ENCODE data around the gene GNAS-AS1. TPM values are rescaled to one million over a fixed set of nuclear protein-coding genes. Genes with fewer than 3 reads are reported as not detected.

The GNAS-AS1 gene
- total RNA-seq, 1 experiment from 2014 or later: not detected

GRCh38 chr20:58795181-58795922, 55.4 kb downstream of the GNAS-AS1 start:
- DNase-seq (ENCODE audit: low spot score): no peak
- in situ Hi-C loops (cut with HindIII; ENCODE audit: low sequenced_read_pairs): no loop called here

GRCh38 chr20:58794510-58795180, 56.1 kb downstream of the GNAS-AS1 start:
- in situ Hi-C loops (cut with HindIII; ENCODE audit: low sequenced_read_pairs): no loop called here
- DNase-seq (ENCODE audit: low spot score): no peak

- in situ Hi-C loops (cut with HindIII; ENCODE audit: low sequenced_read_pairs): no loop called here
- DNase-seq (ENCODE audit: low spot score): no peak
Observed at GRCh38 chr20:58793512-58794420, 56.9 kb downstream of the GNAS-AS1 start.

- no peak for DNase-seq (ENCODE audit: low spot score)
- in situ Hi-C loops (cut with HindIII; ENCODE audit: low sequenced_read_pairs): no loop called here
Observed at GRCh38 chr20:58792426-58792825, 58.3 kb downstream of the GNAS-AS1 start.

GRCh38 chr20:58791286-58791685, 59.4 kb downstream of the GNAS-AS1 start:
- in situ Hi-C loops (cut with HindIII; ENCODE audit: low sequenced_read_pairs): no loop called here
- DNase-seq (ENCODE audit: low spot score): no peak

GRCh38 chr20:58790454-58790853, 60.2 kb downstream of the GNAS-AS1 start:
- in situ Hi-C loops (cut with HindIII; ENCODE audit: low sequenced_read_pairs): no loop called here
- DNase-seq (ENCODE audit: low spot score): peak; percentile 5

- no peak for DNase-seq (ENCODE audit: low spot score)
Observed at GRCh38 chr20:58788896-58789544, 61.7 kb downstream of the GNAS-AS1 start.

GRCh38 chr20:58787211-58788005, 63.3 kb downstream of the GNAS-AS1 start:
- DNase-seq (ENCODE audit: low spot score): no peak
- in situ Hi-C loops (cut with HindIII; ENCODE audit: low sequenced_read_pairs): no loop called here

More at GRCh38 chr20:58788896-58789544, 61.7 kb downstream of the GNAS-AS1 start:
- in situ Hi-C loops (cut with HindIII; ENCODE audit: low sequenced_read_pairs): no loop called here

- no peak for DNase-seq (ENCODE audit: low spot score)
- in situ Hi-C loops (cut with HindIII; ENCODE audit: low sequenced_read_pairs): no loop called here
Observed at GRCh38 chr20:58784321-58785074, 66.2 kb downstream of the GNAS-AS1 start.

- in situ Hi-C loops (cut with HindIII; ENCODE audit: low sequenced_read_pairs): no loop called here
- no peak for DNase-seq (ENCODE audit: low spot score)
Observed at GRCh38 chr20:58783511-58784011, 67.1 kb downstream of the GNAS-AS1 start.

GRCh38 chr20:58781138-58781537, 69.6 kb downstream of the GNAS-AS1 start:
- DNase-seq (ENCODE audit: low spot score): no peak
- in situ Hi-C loops (cut with HindIII; ENCODE audit: low sequenced_read_pairs): no loop called here

- in situ Hi-C loops (cut with HindIII; ENCODE audit: low sequenced_read_pairs): no loop called here
- no peak for DNase-seq (ENCODE audit: low spot score)
Observed at GRCh38 chr20:58778760-58779159, 71.9 kb downstream of the GNAS-AS1 start.

- in situ Hi-C loops (cut with HindIII; ENCODE audit: low sequenced_read_pairs): no loop called here
- no peak for DNase-seq (ENCODE audit: low spot score)
Observed at GRCh38 chr20:58777657-58778056, 73.0 kb downstream of the GNAS-AS1 start.

- no peak for DNase-seq (ENCODE audit: low spot score)
- in situ Hi-C loops (cut with HindIII; ENCODE audit: low sequenced_read_pairs): no loop called here
Observed at GRCh38 chr20:58776109-58776508, 74.6 kb downstream of the GNAS-AS1 start.

GRCh38 chr20:58775371-58775770, 75.3 kb downstream of the GNAS-AS1 start:
- in situ Hi-C loops (cut with HindIII; ENCODE audit: low sequenced_read_pairs): no loop called here

GRCh38 chr20:58774667-58775263, 75.9 kb downstream of the GNAS-AS1 start:
- no peak for DNase-seq (ENCODE audit: low spot score)
- in situ Hi-C loops (cut with HindIII; ENCODE audit: low sequenced_read_pairs): no loop called here

More at GRCh38 chr20:58775371-58775770, 75.3 kb downstream of the GNAS-AS1 start:
- DNase-seq (ENCODE audit: low spot score): no peak

GRCh38 chr20:58774214-58774613, 76.5 kb downstream of the GNAS-AS1 start:
- in situ Hi-C loops (cut with HindIII; ENCODE audit: low sequenced_read_pairs): no loop called here
- DNase-seq (ENCODE audit: low spot score): no peak

Measured in G401 (cell line).